Measurements from ENCODE around the gene SLC24A3. TPM values are rescaled to one million over a fixed set of nuclear protein-coding genes. Genes with fewer than 3 reads are reported as not detected.

The SLC24A3 gene
- total RNA-seq, 6 donors from 2014 or later, result 6.3 to 10.8 (median 9.3) TPM

DNA sequence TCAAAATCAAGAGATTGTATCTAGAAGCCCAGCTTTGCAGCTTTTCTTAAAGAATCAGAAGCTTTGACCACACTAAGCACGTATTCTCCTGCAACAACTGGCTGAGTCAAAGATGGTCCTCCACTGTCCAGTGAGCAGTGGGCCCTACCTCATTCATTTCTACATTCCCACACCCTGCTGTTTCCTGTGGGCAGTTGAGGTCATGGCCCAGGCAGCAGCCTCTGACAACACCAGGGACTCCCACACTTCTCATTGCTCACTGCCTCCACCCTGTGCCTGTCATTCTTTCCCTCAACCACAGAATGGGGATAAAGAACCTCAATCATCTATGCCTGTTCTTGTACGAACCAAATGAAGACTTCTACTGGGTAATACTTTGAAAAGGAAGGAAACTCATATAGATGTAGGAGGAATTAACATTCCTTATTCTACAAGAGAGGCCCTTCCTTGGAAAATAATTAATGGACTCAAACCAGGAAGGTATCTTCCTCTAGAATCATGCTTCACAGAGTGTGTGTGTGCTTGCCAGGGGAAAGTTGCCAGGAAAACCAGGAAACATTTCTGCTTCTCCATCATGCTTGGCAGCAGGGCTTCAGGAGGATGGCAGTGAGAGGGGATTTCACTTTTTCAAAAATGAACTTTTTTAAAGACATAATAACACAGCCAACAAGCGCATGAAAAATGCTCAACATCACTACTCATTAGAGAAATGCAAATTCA lies 353.9 kb downstream of the SLC24A3 start:
- H3K27ac ChIP-seq, result no peak overlapping the region
- 53 to 56% methylated on average over 3 of the region's 3 CpGs for WGBS, 2 donors
- H3K27me3 ChIP-seq, result no peaks in the 10 kb centered on the region
- no peaks in the 10 kb centered on the region for H3K36me3 ChIP-seq
- ATAC-seq (ENCODE audit: low FRiP score in 2 of 2), result peak in 1 of 2 donors; percentile 85
- TF ChIP-seq POLR2A (IDR thresholded peaks at IDR 0.05), result no peak
- no peak for TF ChIP-seq EP300 (IDR thresholded peaks at IDR 0.05)
- TF ChIP-seq, protein P1, sequence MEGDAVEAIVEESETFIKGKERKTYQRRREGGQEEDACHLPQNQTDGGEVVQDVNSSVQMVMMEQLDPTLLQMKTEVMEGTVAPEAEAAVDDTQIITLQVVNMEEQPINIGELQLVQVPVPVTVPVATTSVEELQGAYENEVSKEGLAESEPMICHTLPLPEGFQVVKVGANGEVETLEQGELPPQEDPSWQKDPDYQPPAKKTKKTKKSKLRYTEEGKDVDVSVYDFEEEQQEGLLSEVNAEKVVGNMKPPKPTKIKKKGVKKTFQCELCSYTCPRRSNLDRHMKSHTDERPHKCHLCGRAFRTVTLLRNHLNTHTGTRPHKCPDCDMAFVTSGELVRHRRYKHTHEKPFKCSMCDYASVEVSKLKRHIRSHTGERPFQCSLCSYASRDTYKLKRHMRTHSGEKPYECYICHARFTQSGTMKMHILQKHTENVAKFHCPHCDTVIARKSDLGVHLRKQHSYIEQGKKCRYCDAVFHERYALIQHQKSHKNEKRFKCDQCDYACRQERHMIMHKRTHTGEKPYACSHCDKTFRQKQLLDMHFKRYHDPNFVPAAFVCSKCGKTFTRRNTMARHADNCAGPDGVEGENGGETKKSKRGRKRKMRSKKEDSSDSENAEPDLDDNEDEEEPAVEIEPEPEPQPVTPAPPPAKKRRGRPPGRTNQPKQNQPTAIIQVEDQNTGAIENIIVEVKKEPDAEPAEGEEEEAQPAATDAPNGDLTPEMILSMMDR (IDR thresholded peaks at IDR 0.05), result no peak
- TF ChIP-seq POLR2AphosphoS5 (IDR thresholded peaks at IDR 0.05), result no peak
- DNase-seq, result no peak
- H3K4me1 ChIP-seq, result no peaks in the 10 kb centered on the region
- no peak overlapping the region for H3K4me3 ChIP-seq
- H3K9me3 ChIP-seq, result no peaks in the 10 kb centered on the region

DNA sequence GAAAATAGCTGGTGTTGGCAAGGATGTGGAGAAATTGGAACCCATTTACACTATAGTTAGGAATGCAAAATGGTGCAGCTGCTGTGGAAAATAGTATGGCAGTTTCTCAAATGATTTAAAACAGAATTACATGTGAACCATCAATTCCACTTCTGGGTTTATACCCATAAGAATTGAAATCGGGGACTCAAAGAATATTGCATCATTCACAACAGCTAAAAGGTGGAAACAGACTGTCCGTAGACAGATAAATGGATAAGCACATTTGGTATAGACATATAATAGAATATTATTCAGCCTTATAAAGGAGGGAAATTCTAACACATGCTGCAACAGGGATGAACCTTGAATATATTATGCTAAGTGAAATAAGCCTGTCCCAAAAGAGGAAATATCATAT lies 355.7 kb downstream of the SLC24A3 start:
- DNase-seq, result no peak
- Histone ChIP-seq H3K4me3 (no peak overlapping the region), H3K36me3 (no peaks in the 10 kb centered on the region), H3K27me3 (no peaks in the 10 kb centered on the region), H3K4me1 (no peaks in the 10 kb centered on the region), H3K27ac (no peak overlapping the region), H3K9me3 (no peaks in the 10 kb centered on the region)
- 90 to 91% methylated on average over 2 of the region's 2 CpGs for WGBS, 2 donors
- TF ChIP-seq POLR2AphosphoS5 (IDR thresholded peaks at IDR 0.05), result no peak
- TF ChIP-seq, protein P1 (IDR thresholded peaks at IDR 0.05), result no peak
- no peak for TF ChIP-seq POLR2A (IDR thresholded peaks at IDR 0.05)
- ATAC-seq (ENCODE audit: low FRiP score in 2 of 2), result no peak

DNA sequence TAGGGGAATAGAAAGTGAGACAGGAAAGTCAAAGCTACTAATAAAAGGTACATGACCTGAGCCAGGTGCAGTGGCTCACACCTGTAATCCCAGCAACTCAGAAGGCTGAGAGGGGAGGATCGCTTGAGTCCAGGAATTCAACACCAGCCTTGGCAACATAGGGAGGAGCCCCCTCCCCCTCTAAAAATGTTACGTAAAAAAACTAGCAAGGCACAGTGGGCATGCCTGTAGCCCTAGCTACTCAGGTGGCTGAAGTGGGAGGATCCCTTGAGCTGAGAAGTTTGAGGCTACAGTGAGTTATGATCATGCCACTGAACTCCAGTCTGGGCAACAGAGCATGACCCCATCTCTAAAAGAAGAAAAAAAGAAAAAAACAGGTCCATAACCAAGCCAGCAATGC lies 359.6 kb downstream of the SLC24A3 start:
- Histone ChIP-seq H3K36me3 (no peaks in the 10 kb centered on the region), H3K27me3 (no peaks in the 10 kb centered on the region), H3K4me3 (no peak overlapping the region), H3K9me3 (no peaks in the 10 kb centered on the region), H3K27ac (no peak overlapping the region), H3K4me1 (no peaks in the 10 kb centered on the region)
- no peak for TF ChIP-seq EP300 (IDR thresholded peaks at IDR 0.05)
- TF ChIP-seq POLR2AphosphoS5 (IDR thresholded peaks at IDR 0.05), result no peak
- TF ChIP-seq, protein P1 (IDR thresholded peaks at IDR 0.05), result no peak
- no peak for TF ChIP-seq POLR2A (IDR thresholded peaks at IDR 0.05)
- no peak for DNase-seq
- ATAC-seq (ENCODE audit: low FRiP score in 2 of 2), result no peak
- 93 to 96% methylated on average over 2 of the region's 2 CpGs for WGBS, 2 donors

DNA sequence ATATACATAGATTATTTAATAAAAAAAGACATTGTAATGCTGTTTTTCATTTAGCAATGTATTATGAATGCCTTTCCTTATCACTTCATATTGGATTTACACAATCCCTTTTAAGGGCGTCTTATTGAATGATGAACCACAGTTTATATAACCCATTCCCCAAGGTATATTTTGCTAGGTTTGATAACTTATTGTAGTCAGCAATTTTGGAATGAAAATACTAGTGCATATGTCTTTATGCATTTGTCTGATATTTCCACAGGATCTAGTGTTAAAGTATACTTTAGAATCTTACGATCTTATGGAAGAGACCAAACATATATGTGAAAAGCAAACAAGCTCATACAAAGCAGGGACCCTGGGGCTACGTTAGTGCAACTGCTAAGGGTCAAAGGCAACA lies 365.2 kb downstream of the SLC24A3 start:
- WGBS, 2 donors, result 88 to 90% methylated on average over 3 of the region's 3 CpGs
- TF ChIP-seq POLR2A (IDR thresholded peaks at IDR 0.05), result no peak
- no peak for TF ChIP-seq POLR2AphosphoS5 (IDR thresholded peaks at IDR 0.05)
- TF ChIP-seq, protein P1 (IDR thresholded peaks at IDR 0.05), result no peak
- TF ChIP-seq EP300 (IDR thresholded peaks at IDR 0.05), result no peak
- no peak for DNase-seq
- H3K36me3 ChIP-seq, result no peaks in the 10 kb centered on the region
- no peak overlapping the region for H3K4me3 ChIP-seq
- ATAC-seq (ENCODE audit: low FRiP score in 2 of 2), result no peak
- no peaks in the 10 kb centered on the region for H3K27me3 ChIP-seq
- no peaks in the 10 kb centered on the region for H3K9me3 ChIP-seq
- no peak overlapping the region for H3K27ac ChIP-seq
- no peaks in the 10 kb centered on the region for H3K4me1 ChIP-seq

GRCh38 chr20:19582782-19583181 lies 370.3 kb downstream of the SLC24A3 start:
- ATAC-seq (ENCODE audit: low FRiP score in 2 of 2), result no peak
- Histone ChIP-seq H3K27ac (no peak overlapping the region), H3K27me3 (no peaks in the 10 kb centered on the region), H3K9me3 (no peaks in the 10 kb centered on the region), H3K4me3 (no peak overlapping the region), H3K4me1 (no peaks in the 10 kb centered on the region), H3K36me3 (no peaks in the 10 kb centered on the region)
- 78 to 85% methylated on average over 7 of the region's 7 CpGs for WGBS, 2 donors
- DNase-seq, result no peak
- TF ChIP-seq POLR2A (IDR thresholded peaks at IDR 0.05), result no peak
- TF ChIP-seq, protein P1 (IDR thresholded peaks at IDR 0.05), result no peak
- TF ChIP-seq EP300 (IDR thresholded peaks at IDR 0.05), result no peak
- no peak for TF ChIP-seq POLR2AphosphoS5 (IDR thresholded peaks at IDR 0.05)

Measured in upper lobe of left lung (tissue), 6 donors.